ENCODE results near the gene PPP2R5B. TPM values are rescaled to one million over a fixed set of nuclear protein-coding genes. Genes with fewer than 3 reads are reported as not detected.

The PPP2R5B gene
- total and polyA plus RNA-seq, 2 donors (not counting 1 experiment from before 2014, with no cell fraction given), result 12.1 to 12.4 TPM

DNA sequence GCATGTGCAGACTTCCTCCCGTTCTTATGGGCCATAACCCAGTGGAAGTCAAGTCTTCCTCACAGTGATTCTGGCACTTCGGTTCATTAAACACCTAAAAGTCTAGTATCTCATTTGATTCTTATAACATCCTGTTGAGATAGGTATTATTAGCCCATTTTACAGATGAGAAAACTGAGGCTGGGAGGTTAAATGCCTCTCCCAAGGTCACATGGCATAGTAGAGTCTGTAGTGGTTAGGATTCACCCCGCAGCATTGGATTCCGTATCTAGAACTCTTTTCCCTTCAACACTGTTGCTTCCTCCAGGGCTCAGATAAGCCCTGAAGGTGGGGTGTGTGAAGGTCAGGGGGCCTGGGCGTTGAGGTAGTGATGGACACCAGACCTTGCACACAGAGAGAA, 7.8 kb downstream of the PPP2R5B start:
- H3K4me3 ChIP-seq (replicated peaks in 1 of 4; ENCODE audit: control extremely low read depth in 1 of 4, insufficient read depth in 1 of 4, low read depth in 3 of 4, low read length in 4 of 4), result no peak overlapping the region
- TF ChIP-seq, protein P1, sequence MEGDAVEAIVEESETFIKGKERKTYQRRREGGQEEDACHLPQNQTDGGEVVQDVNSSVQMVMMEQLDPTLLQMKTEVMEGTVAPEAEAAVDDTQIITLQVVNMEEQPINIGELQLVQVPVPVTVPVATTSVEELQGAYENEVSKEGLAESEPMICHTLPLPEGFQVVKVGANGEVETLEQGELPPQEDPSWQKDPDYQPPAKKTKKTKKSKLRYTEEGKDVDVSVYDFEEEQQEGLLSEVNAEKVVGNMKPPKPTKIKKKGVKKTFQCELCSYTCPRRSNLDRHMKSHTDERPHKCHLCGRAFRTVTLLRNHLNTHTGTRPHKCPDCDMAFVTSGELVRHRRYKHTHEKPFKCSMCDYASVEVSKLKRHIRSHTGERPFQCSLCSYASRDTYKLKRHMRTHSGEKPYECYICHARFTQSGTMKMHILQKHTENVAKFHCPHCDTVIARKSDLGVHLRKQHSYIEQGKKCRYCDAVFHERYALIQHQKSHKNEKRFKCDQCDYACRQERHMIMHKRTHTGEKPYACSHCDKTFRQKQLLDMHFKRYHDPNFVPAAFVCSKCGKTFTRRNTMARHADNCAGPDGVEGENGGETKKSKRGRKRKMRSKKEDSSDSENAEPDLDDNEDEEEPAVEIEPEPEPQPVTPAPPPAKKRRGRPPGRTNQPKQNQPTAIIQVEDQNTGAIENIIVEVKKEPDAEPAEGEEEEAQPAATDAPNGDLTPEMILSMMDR (conservative IDR thresholded peaks at IDR 0.05 in 1 of 2, IDR thresholded peaks at IDR 0.05 in 1 of 2; ENCODE audit: low read depth in 1 of 2, low read length in 2 of 2), result no peak
- TF ChIP-seq EZH2 (IDR thresholded peaks at IDR 0.05; ENCODE audit: low read length, missing control alignments), result no peak
- H3K27ac ChIP-seq (ENCODE audit: insufficient read depth, low read length), result no peak overlapping the region
- no peak for DNase-seq (ENCODE audit: low read depth in 2 of 2)
- H2AFZ ChIP-seq (ENCODE audit: low read length), result no peak overlapping the region
- H3K4me1 ChIP-seq (ENCODE audit: control insufficient read depth, extremely low read depth, insufficient read depth, low read length), result no peaks in the 10 kb centered on the region
- H3K4me2 ChIP-seq (ENCODE audit: extremely low read depth, insufficient read depth, low read length), result no peak overlapping the region
- no peaks in the 10 kb centered on the region for H3K27me3 ChIP-seq (ENCODE audit: control insufficient read depth, insufficient read depth, low read length)
- H3K9ac ChIP-seq (ENCODE audit: insufficient read depth, low read length), result no peak overlapping the region
- H3K79me2 ChIP-seq (ENCODE audit: control insufficient read depth, insufficient read depth, low read length), result no peaks in the 10 kb centered on the region
- H3K36me3 ChIP-seq (ENCODE audit: control insufficient read depth, insufficient read depth, low read length), result peaks cover 14% of the 10 kb centered on the region
- H4K20me1 ChIP-seq (ENCODE audit: control insufficient read depth, extremely low read depth, insufficient read depth, low read length), result no peaks in the 10 kb centered on the region
- H3K9me3 ChIP-seq (ENCODE audit: control insufficient read depth, insufficient read depth, low read depth, low read length), result no peaks in the 10 kb centered on the region

DNA sequence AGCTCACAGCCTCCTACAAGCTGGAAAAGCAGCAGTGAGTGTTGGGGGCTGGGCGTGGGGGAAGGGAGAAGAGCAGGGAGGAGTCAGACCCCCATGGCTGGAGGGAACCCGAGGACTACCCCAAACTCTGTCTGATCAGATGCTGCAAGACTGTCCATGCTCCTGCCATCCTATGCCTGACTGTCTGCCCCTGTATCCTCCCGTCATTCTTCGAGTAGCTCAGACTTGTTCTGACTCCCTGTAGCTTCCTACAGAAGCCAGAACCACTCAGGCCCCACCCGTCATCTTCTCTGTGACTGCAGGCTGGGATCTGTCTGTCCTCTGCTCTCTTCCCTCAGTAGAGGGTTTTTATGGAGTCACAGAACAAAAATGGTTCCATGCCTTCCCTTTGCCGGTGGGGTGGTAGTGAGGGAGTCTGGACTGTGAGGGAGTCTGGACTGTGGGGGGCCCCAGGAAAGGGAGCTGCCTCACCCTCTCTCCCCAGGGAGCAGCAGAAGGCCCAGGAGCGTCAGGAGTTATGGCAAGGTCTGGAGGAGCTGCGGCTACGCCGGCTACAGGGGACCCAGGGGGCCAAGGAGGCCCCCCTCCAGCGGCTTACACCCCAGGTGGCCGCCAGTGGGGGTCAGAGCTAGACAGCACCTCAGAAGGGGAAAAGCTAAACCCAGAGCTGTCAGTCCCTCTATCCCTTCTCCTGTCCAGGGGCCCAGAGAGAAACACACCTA, 8.9 kb downstream of the PPP2R5B start:
- TF ChIP-seq, protein P1 (conservative IDR thresholded peaks at IDR 0.05 in 1 of 2, IDR thresholded peaks at IDR 0.05 in 1 of 2; ENCODE audit: low read depth in 1 of 2, low read length in 2 of 2), result no peak
- Histone ChIP-seq H2AFZ (ENCODE audit: low read length) (no peak overlapping the region), H3K9me3 (ENCODE audit: control insufficient read depth, insufficient read depth, low read depth, low read length) (no peaks in the 10 kb centered on the region), H3K79me2 (ENCODE audit: control insufficient read depth, insufficient read depth, low read length) (no peaks in the 10 kb centered on the region), H3K27me3 (ENCODE audit: control insufficient read depth, insufficient read depth, low read length) (peaks cover 1% of the 10 kb centered on the region), H3K9ac (ENCODE audit: insufficient read depth, low read length) (no peak overlapping the region), H3K4me1 (ENCODE audit: control insufficient read depth, extremely low read depth, insufficient read depth, low read length) (no peaks in the 10 kb centered on the region), H4K20me1 (ENCODE audit: control insufficient read depth, extremely low read depth, insufficient read depth, low read length) (no peaks in the 10 kb centered on the region), H3K27ac (ENCODE audit: insufficient read depth, low read length) (no peak overlapping the region), H3K4me2 (ENCODE audit: extremely low read depth, insufficient read depth, low read length) (no peak overlapping the region), H3K4me3 (replicated peaks in 1 of 4; ENCODE audit: control extremely low read depth in 1 of 4, insufficient read depth in 1 of 4, low read depth in 3 of 4, low read length in 4 of 4) (no peak overlapping the region), H3K36me3 (ENCODE audit: control insufficient read depth, insufficient read depth, low read length) (peaks cover 14% of the 10 kb centered on the region)
- no peak for DNase-seq (ENCODE audit: low read depth in 2 of 2)

DNA sequence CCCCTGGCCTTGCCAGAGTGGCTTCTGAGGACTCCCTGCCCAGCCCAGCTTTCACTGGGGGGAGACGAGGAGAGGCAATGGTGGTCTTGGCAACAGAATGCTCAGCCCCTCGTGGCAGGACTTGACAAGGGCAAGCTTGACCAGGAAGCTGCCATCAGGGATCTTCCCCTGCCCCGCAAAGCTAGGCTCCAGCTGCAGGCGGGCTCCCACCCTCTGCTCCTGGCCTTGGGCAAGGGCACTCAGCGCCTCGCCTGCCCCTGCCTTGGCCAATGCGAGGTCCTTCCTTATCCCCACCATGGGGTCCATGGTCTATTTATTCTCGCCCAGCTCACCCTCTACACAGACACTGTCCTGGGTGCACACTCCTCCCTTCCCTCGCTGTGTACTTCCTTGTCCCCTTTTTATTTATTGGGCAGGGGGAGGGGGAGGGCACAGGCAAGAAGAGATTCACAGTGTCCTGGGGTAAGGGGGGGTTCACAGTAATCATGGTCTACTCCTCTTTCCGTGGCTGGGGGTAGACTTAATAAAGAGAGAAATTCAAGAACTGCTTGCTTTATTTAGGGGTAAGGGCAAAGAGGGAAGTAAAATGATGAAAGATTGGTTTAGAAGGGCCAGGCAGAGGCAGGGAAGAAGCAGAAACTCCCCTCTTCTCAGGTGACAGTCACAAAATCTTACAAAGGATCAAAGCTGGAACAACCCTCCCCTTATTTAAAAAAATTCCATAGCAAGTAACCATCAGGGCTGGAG, 9.6 kb downstream of the PPP2R5B start:
- Histone ChIP-seq H4K20me1 (ENCODE audit: control insufficient read depth, extremely low read depth, insufficient read depth, low read length) (no peaks in the 10 kb centered on the region), H3K4me3 (replicated peaks in 1 of 4; ENCODE audit: control extremely low read depth in 1 of 4, insufficient read depth in 1 of 4, low read depth in 3 of 4, low read length in 4 of 4) (no peak overlapping the region), H3K9ac (ENCODE audit: insufficient read depth, low read length) (no peak overlapping the region), H3K9me3 (ENCODE audit: control insufficient read depth, insufficient read depth, low read depth, low read length) (no peaks in the 10 kb centered on the region), H2AFZ (ENCODE audit: low read length) (no peak overlapping the region), H3K4me2 (ENCODE audit: extremely low read depth, insufficient read depth, low read length) (no peak overlapping the region), H3K27ac (ENCODE audit: insufficient read depth, low read length) (no peak overlapping the region), H3K4me1 (ENCODE audit: control insufficient read depth, extremely low read depth, insufficient read depth, low read length) (no peaks in the 10 kb centered on the region), H3K79me2 (ENCODE audit: control insufficient read depth, insufficient read depth, low read length) (no peaks in the 10 kb centered on the region), H3K36me3 (ENCODE audit: control insufficient read depth, insufficient read depth, low read length) (peaks cover 14% of the 10 kb centered on the region), H3K27me3 (ENCODE audit: control insufficient read depth, insufficient read depth, low read length) (peaks cover 4% of the 10 kb centered on the region)
- DNase-seq (ENCODE audit: low read depth in 2 of 2), result no peak
- no peak for TF ChIP-seq EZH2 (IDR thresholded peaks at IDR 0.05; ENCODE audit: low read length, missing control alignments)
- TF ChIP-seq, protein P1 (conservative IDR thresholded peaks at IDR 0.05 in 1 of 2, IDR thresholded peaks at IDR 0.05 in 1 of 2; ENCODE audit: low read depth in 1 of 2, low read length in 2 of 2), result no peak

Measured in fibroblast of lung (primary cell).